Right ventricle myocardium superior (tissue), 1 donor: ENCODE results near the gene CEACAM16. TPM values are rescaled to one million over a fixed set of nuclear protein-coding genes. Genes with fewer than 3 reads are reported as not detected.
"Not testable (repeated sequence)": the region's sequence is repeated elsewhere in the genome, so short reads cannot be mapped to it uniquely, and the experiment has no call there.

Experiments
- ATAC-seq: fragments of 200-7000 bp; cut with Tn5 transposase; one replicate; pipeline ENCODE4 v1.9.1; 2020; ENCODE audit warnings: mild to moderate bottlenecking; ENCODE audit not compliant: poor library complexity
- DNase-seq: peaks from one replicate; pipeline ENCODE4 v3.0.0-alpha.2; 2020
- intact Hi-C: fragments of 100-400 bp; cut with DNase I; formaldehyde crosslinking; loops from one replicate; pipeline ENCODE4 v1.11.2; 2022
- total RNA-seq: library from RNA; stranded (reverse); fragmentation: NEBNext Ultra II Directional; extraction: Animal tissue kit (Norgen Biotek cat#: 25700); gene quantifications from one replicate; pipeline ENCODE4 v1.2.1, GENCODE V29; 2021
- donor health status: DM: no; HTN: yes; CAD: no; lungs with severe emphysema.

The CEACAM16 gene
- total RNA-seq, 1 donor from 2014 or later: not detected

DNA sequence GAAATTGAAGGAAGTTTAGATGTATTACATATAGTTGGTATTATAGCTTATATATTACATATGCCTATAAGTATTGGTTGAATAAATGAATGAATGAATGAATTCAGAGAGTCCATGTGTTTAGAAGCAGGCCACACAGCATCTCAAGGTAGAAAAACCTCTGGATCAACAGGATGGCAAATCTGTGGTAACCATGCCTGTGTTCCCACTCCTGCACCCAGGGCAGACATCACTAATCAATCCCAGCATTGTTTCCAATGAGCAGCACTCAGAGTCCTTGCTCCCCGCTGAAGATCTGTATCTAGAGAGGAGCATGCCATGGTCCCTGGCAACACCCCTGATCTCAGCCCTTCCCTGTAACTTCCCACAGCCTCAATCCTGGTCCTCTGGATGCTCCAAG is 26.7 kb upstream of the CEACAM16 start:
- intact Hi-C loops: no loop called here
- ATAC-seq (no peak), DNase-seq (no peak)

- intact Hi-C loops: no loop called here
- no peak for ATAC-seq
- no peak for DNase-seq
Measured at GRCh38 chr19:44673510-44673909, 25.4 kb upstream of the CEACAM16 start.

GRCh38 chr19:44675521-44675920 is 23.4 kb upstream of the CEACAM16 start:
- no peak for ATAC-seq
- DNase-seq: no peak
- intact Hi-C loops: no loop called here

GRCh38 chr19:44677019-44677811 is 21.7 kb upstream of the CEACAM16 start:
- no peak for ATAC-seq
- intact Hi-C loops: no loop called here
- no peak for DNase-seq

DNA sequence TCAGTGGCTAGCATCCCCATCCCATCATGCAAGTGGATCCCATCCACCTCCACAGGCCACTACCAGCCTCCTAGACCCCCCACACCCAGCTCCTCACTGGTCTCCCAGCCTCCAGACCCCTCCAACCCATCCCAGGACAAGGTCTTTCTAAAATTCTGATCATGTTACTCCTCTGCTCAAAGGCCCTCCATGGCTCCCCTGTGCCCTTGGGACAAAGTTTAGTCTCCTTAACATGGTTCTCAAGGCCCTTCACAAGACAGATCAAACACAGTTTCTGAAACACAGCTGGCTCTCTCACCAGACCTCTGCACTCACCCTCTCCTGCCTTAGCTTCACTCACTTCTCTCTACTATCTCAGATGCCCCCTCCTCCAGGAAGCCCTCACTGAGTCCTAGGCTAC is 18.4 kb upstream of the CEACAM16 start:
- intact Hi-C loops: no loop called here
- ATAC-seq (no peak), DNase-seq (no peak)

GRCh38 chr19:44681992-44682790 is 16.8 kb upstream of the CEACAM16 start:
- intact Hi-C loops: no loop called here
- no peak for DNase-seq
- ATAC-seq: no peak

GRCh38 chr19:44682807-44683206 is 16.1 kb upstream of the CEACAM16 start:
- ATAC-seq: no peak
- intact Hi-C loops: no loop called here
- DNase-seq: no peak

- intact Hi-C loops: no loop called here
- ATAC-seq (no peak), DNase-seq (no peak)
Measured at GRCh38 chr19:44683434-44684210, 15.3 kb upstream of the CEACAM16 start.

DNA sequence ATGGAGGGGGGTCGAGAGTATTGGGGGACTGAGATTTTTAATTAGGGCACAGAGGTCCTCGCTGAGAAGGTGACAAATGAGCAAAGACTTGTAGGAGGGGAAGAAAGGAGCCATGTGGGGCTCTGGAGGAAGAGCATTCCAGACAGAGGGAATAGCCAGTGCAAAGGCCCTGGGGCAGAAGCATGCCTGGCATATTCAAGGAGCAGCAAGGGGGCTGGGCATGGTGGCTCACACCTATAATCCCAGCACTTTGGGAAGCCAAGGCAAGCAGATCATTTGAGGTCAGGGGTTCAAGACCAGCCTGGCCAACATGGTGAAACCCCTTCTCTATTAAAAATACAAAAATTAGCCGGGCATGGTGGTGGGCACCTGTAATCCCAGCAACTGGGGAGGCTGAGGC is 14.6 kb upstream of the CEACAM16 start:
- intact Hi-C loops, ATAC-seq, DNase-seq: not testable (repeated sequence)

GRCh38 chr19:44684892-44685863 is 13.8 kb upstream of the CEACAM16 start:
- intact Hi-C loops: no loop called here
- peak; percentile 35 for ATAC-seq
- no peak for DNase-seq

DNA sequence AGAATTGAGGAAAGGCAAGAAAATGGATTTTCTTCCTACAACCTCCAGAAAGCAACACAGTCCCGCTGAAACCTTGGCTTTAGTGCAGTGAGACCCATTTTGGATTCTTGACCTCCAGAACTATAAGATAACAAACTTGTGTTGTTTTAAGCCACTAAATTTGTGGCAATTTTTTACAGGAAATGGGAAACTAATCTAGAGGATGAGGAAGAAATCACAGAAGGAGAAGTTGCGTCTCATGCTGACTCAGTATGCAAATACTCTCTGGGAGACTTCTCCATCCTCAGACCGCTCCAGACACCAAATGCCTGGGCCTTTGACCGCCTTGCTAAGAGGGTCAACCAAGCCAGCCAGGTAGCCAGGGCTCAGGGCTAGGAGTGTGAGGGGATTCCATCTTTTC is 13.1 kb upstream of the CEACAM16 start:
- ATAC-seq: no peak
- intact Hi-C loops: no loop called here
- no peak for DNase-seq

DNA sequence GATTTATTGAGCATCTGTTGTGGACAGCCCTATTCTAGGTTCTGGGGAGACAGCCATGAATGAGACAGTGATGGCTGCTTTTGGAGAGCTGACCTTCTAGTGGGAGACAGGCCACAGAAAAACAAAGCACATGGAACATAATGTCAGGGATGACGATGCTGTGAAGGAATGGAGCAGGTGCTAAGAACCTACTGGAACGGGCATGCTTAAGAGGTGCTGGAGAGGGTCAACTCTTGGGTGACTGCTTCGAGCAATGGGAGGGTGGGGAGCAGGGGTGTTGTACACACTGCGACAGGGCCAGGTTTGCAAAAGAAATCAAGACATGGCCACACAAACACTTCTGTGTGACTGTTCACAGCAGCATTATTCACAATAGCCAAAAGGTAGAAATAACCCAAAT is 12.1 kb upstream of the CEACAM16 start:
- intact Hi-C loops: no loop called here
- ATAC-seq (no peak), DNase-seq (no peak)

DNA sequence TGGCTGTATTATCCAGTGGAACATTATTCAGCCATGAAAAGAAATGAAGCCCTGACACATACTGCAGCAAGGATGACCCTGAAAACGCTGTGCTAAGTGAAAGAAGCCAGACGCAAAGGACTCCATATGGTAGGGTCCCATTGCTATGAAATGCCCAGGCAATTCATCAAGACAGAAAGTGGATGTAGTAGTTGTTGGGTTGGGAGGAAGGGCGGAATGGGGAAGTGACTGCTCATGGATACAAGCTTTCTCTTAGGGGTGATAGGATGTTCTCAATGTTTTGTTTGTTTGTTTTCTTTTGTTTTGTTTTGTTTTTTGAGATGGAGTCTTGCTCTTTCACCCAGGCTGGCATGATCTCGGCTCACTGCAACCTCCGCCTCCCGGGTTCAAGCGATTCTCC is 11.1 kb upstream of the CEACAM16 start:
- ATAC-seq (no peak), DNase-seq (no peak)
- intact Hi-C loops: no loop called here

DNA sequence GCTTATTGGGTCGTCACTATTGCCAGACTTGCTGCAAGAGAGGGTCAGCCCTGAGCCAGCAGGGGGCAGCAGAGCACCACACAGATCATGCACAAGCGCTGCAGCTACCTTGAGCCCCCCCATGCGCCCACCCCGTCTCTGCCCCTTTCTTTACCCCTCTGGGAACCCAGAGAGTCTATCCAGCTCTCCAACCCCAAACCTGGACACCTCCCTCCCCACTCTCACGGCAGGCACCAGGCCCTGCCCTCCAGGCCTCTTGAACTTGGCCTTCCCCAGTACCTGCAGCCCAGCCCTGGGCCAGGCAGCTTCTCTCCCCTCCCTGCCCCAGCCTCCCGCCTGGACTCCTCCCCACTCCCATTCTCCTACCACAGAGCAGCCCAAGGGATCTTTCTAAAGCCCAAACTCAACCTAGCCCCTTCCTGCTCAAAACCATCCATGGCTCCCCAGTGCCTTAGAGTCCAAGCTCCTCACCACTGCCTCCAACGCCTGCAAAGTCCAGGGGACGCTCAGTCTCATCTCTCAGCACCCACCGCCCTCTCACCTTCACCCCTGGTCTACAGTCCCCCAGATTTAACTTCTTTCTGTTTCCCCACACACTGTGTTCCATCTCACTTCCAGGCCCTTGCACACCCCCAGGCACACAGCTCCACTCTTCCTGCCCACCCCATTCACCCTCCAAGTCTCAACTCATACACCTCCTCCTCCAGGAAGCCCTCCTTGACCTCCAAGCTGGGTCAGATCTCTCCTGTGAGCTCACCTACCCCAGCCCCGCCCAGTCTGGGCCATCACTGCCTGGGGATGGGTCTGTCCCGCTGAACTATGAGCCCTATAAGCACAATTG is 9.4 kb upstream of the CEACAM16 start:
- peak; percentile 77 for ATAC-seq
- intact Hi-C loops: loop anchor here (5.0 kb wide), 1 partner anchor 83 kb away; no protein-coding TSS in a partner anchor
- DNase-seq: peak; percentile 85

GRCh38 chr19:44690131-44690440 is 8.9 kb upstream of the CEACAM16 start:
- ATAC-seq (no peak), DNase-seq (no peak)
- intact Hi-C loops: loop anchor here (5.0 kb wide), 1 partner anchor 82 kb away; no protein-coding TSS in a partner anchor

DNA sequence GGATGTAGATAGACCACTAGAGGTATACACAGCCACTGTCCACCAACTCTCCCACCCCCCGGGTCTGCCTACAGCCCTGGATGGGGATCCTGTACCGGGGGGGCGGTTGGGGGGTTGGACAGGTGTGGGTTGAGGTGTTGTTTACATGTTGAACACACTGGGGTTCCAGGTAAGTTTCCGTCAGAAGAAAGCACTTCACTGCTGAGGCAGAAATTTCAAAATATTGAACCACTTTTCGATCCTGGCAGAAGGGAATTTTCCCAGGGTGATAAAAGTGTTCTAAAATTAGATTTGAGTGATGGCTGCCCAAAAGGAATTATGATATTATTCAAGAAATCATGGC is 6.6 kb upstream of the CEACAM16 start:
- ATAC-seq (no peak), DNase-seq (no peak)
- intact Hi-C loops: loop anchor here (5.0 kb wide), 1 partner anchor 80 kb away; no protein-coding TSS in a partner anchor

- ATAC-seq (no peak), DNase-seq (no peak)
- intact Hi-C loops: loop anchor here (5.0 kb wide), 1 partner anchor 78 kb away; no protein-coding TSS in a partner anchor
Measured at GRCh38 chr19:44694184-44694579, 4.8 kb upstream of the CEACAM16 start.
